Effector CD4-positive, alpha-beta T cell (primary cell): ENCODE measurements around the gene NHSL1.
A peak's percentile ranks its signal among the peaks of the same experiment; 100 is the strongest.

Experiments
- DNase-seq: peaks from one replicate; pipeline ENCODE4 v3.0.0-alpha.2; 2020

Gene NHSL1

DNA sequence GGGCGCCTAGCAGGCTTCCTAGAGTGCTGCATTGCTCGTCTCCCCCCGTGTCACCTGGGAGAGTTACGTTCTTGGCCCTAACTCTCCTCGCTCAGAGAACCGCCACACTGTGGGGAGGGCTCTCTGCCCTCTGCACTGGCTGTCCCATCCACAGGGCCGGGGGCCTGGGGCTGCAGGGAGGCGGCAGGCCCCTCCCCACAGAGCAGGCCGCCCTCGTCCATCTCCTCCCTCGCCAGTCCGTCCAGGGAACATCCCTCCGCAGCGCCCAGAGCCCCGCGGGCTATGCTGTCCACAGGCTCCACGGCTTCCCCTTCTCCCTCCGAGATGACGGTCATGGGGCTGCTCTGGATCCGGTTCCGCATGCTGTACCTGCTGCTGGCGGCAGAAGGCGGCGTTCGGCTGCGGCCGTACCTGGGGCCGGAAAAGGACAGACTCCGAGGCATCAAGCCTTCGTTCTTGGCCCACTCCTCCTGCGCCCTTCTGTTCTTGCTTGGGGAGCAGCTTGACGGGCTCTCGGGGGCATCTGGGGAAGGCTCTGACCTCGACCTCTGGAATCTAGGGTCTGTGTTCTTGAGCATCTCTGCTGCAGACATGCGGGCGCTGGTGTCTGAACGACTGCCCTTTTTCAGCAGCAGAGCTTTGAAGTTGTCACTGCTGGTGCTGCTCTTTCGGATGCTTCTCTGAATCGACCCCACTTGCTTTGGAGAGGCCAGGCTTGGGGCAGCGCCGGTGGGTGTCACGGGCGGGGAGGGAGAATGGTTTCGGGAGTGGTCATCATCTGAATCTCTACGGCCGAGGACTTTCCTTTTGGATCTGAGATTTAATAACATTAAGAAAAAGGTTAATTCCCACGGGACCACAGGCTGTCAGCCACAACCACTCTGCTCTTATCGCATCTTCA is 75.0 kb downstream of the NHSL1 start:
- DNase-seq, result no peak

GRCh38 chr6:138422861-138423260 is 76.4 kb downstream of the NHSL1 start:
- no peak for DNase-seq

- DNase-seq, result no peak
Measured at GRCh38 chr6:138421608-138422007, 77.7 kb downstream of the NHSL1 start.

DNA sequence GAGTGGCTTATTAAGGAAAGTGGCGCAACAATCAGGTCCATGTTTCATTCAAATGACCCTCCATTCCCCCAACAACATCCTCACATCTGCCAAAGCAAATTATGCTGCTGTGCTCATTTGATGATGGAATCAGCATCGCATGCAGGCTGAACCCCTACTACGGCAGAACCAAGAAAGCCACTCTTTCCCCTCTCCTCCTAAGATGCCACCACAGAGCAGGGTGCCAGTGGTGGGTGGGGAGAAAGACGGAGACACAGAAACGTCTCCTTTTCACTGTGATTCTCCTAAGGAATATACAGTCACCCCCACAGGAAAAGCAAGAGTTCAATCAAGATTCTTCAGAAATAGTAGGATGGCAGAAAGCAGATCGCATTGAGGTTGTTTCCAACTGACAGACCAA is 78.2 kb downstream of the NHSL1 start:
- DNase-seq, result no peak

- no peak for DNase-seq
Measured at GRCh38 chr6:138420356-138420755, 78.9 kb downstream of the NHSL1 start.

GRCh38 chr6:138419766-138420165 is 79.5 kb downstream of the NHSL1 start:
- no peak for DNase-seq

- DNase-seq, result no peak
Measured at GRCh38 chr6:138418118-138418742, 81.1 kb downstream of the NHSL1 start.

- no peak for DNase-seq
Measured at GRCh38 chr6:138417493-138418117, 81.7 kb downstream of the NHSL1 start.

DNA sequence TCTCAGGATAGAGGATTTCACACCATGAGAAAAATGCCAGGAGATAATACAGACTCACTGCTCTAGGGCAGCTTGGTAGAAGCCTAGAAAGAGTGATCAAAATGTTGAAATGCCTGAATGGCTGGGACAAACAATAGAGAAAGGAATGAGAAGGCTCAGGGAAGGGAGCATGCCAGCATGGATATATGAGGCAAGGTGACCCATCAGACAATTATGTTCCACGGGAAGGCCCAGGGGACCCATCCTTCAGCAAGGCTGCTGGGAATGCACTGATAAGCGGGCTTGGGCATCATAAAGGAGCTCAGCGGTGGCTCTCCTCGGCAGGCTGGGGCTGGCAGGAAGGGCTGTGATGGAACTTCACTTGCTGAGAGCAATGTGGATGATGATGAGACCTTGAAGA is 83.1 kb downstream of the NHSL1 start:
- no peak for DNase-seq

- DNase-seq, result no peak
Measured at GRCh38 chr6:138415125-138415524, 84.2 kb downstream of the NHSL1 start.

GRCh38 chr6:138410972-138411880 is 88.1 kb downstream of the NHSL1 start:
- DNase-seq, result no peak

DNA sequence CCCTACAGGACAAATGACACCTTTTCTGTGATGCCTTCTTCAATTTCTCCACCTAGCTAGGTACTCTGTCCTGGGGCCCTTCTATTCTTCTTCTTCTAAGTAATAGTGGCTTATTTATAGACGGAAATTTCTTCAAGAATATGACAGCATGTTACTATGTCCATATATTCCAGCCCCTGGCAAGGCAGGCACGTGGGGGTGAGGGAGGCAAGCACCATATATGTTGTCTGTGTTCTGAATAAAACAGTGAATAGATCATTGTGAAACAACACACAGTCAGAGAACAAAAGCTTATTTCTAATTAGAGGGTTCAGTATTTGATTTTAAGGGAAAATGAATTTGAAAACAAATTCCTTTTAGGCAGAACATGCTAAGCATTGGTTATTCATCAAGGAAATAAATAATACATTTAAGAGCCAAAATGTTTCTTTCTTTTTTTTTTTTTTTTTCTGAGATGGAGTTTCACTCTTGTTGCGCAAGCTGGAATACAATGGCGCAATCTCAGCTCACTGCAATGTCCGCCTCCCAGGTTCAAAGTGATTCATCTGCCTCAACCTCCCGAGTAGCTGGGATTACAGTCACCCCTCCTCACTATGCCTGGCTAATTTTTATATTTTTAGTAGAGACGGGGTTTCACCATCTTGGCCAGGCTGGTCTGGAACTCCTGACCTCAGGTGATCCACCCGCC is 89.1 kb downstream of the NHSL1 start:
- DNase-seq, result no peak

- no peak for DNase-seq
Measured at GRCh38 chr6:138406443-138406842, 92.9 kb downstream of the NHSL1 start.

- DNase-seq, result no peak
Measured at GRCh38 chr6:138405816-138406413, 93.4 kb downstream of the NHSL1 start.

DNA sequence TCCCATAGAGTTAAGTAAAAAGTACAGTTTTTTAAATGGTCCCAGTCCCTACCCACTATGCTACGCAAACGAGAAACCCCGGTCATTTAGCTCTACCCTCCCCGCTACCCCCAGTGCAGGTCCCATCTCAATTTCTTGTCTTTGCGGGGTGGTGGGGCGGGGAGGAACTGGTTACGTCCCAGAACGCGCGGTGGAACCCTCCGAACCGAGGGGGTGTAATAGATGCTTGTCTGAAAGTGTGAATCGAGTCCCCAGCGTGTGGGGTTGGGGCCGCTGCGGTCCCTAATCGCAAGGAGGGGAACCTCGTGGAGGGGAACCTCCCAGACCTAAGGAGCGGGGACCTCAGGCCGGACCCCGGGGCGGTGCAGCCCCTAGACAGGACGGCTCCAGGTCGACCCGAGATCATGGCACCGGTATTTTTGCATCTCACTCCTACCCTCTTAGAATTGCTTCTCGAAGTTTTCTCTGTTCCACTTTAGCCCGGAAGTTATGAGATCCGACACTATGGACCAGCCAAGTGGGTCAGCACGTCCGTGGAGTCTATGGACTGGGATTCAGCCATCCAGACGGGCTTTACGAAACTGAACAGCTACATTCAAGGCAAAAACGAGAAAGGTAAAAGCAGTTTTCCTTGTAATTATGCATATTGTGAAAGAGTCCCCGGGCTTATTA is 94.5 kb downstream of the NHSL1 start:
- peak; percentile 15 for DNase-seq

- peak; percentile 93 for DNase-seq
Measured at GRCh38 chr6:138403801-138404665, 95.3 kb downstream of the NHSL1 start, which contains the start of gene HEBP2. Gene HEBP2 (plus strand): TSS chr6:138404223. CDS start chr6:138404496, 273 bp downstream.

GRCh38 chr6:138403324-138403800 is 95.9 kb downstream of the NHSL1 start:
- DNase-seq, result peak; percentile 23

- DNase-seq, result no peak
Measured at GRCh38 chr6:138402838-138403187, 96.5 kb downstream of the NHSL1 start.

DNA sequence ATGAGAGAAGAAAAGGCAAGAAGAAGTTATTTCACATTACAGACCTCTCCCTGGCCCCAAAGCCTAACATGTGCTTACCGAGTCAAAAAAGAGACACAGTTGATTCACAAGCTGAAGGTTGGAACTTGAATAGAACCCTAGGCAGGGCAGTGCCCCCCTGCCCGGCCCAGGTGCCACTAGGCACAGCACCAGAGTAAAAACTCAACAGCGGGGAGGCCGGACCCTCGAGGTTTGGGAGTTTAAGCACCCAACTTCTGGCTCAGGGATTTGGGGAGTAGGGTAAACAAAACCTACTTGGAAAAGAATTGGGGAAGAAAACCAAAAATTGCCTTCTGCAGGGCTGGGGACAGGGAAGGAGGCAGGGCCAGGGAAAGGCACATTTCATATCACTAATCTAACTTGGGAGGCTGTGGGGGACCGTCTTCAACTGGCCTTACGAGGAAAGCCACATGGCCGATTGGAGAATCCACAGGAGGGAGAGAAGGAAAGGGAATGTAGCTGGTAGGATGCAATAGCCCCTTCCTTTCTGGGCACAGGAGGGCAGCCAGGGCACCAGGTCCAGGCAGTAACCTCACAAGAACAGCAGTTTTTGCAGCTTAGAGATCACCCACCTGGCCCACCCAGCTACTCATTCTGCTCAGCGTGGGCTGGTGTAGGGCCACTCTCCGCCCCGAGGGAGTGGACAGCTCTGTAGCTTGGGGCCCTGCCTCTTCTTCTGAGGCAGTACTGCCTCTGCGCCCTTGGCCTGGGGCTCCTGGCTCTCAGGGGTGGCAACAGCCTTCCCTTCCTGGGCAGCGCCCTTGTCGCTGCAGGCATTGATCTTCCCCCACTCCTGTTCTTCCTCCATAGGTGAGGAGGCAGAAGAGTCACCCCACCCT is 97.1 kb downstream of the NHSL1 start:
- no peak for DNase-seq
